NCI-H1694 treated with DMSO at 0.1 percent for 48 hours (cell line): ENCODE data around the gene LIPC.

ENCODE experiments used
- DNase-seq: peaks from one replicate; lab custom pipeline; 2025; lab: John Stamatoyannopoulos, UW

The LIPC gene

DNA sequence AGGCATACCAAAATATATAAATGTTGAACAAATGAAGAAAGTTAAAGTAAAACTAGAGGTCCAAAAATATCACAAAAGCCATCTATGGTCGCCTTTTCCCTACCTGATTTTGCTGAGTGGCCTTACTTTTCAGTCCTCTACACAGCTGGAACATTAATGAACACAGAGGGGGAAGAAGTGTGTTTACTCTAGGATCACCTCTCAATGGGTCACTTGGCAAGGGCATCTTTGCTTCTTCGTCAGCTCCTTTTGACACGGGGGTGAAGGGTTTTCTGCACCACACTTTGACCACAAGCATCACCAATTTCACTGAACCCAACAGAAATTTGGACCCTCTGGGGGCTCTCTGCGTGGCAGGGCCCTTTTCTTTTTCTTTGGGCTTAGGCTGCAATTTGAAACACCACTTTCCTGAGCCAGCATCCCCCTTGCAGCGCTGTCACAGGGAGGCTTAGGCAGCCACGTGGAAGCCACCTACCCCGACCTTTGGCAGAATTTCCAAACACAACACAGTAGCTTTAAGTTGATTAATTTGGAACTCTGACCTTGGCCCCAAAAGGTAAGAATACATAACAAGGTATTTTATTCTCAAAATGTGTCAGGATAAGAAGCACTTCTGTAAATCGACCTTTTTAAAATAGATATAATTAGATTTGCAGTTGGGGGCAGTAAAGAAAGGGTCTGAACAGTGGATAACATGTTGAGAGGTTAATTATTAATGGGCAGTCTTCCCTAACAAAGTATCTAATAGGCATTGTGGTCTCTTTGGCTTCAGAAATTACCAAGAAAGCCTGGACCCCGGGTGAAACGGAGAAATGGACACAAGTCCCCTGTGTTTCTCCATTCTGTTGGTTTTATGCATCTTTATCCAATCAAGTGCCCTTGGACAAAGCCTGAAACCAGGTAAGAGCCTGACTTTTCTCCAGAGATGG, at the start of gene LIPC:
LIPC (plus strand) TSS at position 771 of the 929 bp plus-strand sequence; CDS start at position 813, 42 bp downstream.
- DNase-seq, result no peak

DNA sequence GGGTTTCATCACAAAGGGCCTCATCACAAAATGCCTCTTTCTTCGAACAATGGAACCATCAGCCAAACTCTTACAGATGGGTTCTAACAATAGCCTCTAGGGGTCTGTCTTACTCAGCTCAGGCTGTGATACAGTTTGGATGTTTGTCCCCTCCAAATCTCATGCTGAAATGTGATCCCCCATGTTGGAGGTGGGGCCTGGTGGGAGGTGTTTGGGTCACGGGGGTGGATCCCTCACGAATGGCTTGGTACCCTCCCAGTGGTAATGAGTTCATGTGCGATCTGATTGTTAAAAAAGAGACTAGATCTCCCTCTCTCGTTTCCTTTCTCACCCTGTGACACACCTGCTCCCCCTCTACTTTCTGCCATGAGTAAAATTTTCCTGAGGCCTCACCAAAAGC, 47.9 kb upstream of the LIPC start:
- no peak for DNase-seq

DNA sequence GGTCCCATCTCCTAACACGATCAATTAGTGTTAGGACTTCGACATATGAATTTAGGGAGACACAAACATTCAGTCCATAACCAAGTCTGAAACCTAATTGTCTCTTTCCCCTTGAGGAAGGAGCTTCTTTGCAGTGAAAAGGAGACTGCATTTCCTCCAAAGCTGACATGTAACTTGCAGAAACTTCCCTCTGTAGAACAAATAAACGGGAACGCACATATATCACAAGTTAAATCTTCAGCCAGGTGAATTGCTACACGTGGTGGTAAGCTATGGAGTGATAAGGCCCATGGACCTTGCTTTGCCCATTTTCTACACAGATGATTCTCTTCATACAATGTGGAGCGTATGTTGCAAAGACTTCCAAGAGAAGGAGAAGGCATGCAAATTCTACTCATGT, 47.1 kb upstream of the LIPC start:
- no peak for DNase-seq

DNA sequence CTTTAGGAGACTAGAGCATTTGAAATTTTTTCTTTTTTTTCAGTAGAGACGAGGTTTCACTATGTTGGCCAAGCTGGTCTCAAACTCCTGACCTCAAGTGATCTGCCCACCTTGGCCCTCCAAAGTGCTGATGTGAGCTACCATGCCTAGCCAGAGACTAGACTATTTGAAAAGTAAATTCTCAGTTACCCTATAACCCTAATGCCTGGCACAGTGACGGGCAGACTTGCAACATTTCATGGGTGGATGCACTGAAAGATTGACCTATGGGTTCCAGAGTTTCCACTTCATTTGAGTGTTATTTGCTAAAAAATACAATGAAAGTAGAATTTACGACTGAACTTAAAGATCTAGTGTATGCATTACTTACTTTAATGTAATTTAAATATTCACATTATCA, 45.7 kb upstream of the LIPC start:
- no peak for DNase-seq

DNA sequence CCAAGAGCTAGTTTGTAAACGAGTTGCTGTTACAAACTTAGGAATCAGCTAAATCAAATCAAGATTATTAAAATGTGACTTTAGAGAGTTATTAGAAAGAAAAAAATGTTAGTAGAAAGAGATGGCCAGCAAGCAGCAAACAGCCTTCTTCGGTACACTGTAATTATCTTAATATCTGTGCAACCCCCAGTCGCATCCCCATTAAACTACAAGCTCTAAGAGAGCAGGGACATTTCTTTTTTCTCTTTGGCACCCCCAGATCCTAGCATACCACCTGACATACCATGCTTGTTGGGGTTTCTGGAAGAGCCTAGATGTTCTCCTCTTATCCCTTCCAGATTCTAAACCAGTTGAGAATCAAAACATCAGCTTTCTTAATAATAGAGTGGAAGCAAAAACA, 45.1 kb upstream of the LIPC start:
- DNase-seq, result no peak

DNA sequence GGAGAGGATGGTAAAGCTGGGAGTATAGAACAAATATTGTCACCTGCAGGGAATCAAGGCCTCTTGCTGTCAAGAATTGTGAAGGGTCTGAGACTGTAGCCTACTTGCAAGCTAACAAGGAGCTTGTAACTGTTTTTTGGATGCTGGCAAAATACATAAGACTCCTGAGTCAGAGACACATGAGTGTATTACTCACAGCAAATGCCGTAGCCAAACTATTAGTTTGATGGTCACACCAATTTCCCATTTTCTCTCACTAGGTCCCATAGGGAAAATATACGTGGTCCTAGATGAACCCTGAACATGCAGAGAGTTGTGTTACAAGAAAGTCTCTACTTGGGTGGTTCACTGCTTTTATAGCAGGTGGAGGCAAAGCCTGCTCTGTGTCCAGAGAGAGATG, 44.7 kb upstream of the LIPC start:
- no peak for DNase-seq

DNA sequence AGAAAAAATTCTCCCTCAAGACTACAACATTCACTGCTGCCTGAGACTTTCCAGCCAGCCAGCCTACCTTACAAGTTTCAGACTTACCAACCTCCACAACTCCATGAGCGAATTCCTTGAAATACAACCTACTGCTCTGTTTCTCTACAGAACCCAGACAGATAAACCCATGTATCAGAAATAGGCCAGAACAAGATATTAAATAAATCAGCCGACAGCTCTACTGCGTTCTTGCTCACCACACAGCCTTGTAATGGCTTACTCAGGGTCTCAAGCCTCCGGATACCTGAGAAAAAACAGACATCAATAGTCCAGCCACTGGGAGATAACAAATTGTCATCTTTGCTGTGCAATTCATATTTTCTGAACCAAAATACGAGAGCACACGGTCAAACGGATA, 43.6 kb upstream of the LIPC start:
- DNase-seq, result no peak

DNA sequence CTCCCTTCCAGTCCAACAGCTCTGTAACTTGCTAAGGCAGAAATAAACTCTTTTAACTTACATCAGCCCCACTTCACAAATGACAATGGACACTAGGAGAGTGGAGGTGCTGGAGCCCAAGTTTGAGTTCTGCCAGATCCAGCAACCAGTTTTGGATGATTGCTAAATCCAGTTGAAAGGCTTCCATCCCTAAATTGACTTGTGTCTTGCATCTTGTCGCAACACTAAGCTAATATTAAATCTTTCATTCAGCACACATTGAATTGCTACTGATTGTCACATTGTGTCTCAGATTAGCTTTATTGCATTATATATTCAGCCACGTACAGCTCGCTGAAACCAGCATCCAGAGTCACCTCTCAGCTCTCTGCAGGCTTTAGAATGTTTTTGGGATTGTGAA, 41.7 kb upstream of the LIPC start:
- no peak for DNase-seq

DNA sequence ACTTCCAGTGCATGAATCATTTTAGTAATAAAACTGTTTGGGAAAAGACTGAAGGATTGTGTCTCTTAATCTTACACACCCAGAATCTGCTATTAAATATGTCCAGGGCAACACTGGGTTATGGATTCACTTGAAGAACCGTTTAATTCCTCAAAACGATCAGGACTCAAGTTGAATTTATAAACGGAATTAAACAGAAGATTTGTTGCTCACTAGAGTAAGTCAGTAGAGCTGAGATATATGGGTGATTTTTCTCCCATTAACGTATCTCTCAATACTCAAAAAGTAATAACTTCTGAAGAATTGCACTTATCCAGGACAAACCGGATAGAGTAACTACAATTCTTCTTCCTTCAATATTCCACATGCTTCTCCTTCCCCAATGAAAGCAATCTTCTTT, 41.1 kb upstream of the LIPC start:
- DNase-seq, result no peak

DNA sequence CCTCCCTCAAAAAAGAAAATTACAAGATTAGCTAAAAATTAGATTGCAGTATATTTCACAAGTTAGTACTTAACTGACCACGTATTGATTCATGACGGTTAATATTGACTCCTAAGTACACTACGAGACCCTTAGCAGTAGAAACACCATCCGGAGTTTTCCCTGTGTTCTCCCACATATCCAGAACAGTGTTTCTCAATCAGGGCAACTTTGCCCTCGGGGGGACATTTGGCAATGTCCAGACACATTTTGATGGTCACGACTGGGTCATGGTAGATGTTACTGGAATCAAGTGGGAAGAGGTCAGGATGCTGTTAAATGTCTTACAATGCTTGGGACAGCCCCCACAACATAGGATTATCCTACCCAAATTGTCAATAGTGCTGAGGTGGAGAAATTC, 40.7 kb upstream of the LIPC start:
- no peak for DNase-seq

DNA sequence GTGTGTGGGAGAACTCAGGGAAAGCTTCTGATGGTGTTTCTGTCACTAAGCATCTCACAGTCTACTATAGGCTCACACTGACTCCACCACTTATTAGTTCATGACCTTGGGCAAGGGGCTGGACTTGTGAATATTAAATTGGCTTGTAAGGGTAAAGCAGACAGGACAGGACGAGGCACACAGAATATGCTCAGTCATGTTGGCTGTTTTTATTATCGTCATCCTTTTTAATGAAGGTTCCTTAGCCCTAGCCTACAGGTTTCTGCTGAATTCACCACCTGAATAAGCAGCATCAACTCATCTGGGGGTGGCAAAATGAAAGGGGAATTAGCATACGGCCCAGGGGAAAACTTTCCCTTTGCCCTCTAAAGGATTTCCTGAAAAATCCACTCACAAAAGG, 39.6 kb upstream of the LIPC start:
- DNase-seq, result no peak

DNA sequence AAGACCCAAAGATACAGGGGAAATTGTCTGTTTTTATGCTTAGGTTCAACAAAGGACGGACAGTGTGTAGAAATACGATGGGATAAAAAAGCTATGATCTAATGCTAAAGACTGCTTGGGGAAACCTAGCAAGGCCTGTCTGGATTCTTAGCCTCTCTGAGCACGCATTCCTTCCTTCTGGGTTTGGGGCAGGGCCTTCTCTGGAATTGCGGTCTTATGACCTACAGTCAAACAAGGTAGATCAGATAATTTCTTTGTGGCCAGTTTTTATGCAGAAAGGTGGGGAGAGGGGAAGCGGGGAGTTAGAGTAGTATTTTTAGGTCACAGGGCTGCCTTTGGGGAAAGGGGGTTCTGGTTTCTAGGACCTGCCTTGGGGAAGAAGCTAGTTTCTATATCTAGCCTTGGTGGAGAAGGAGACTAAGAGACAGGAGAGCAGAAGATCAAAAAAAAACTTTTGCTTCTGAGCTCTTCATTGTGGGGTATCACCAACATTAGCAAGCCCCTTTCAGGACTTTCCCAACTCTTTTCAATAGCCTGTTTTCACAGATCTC, 39.1 kb upstream of the LIPC start:
- no peak for DNase-seq

DNA sequence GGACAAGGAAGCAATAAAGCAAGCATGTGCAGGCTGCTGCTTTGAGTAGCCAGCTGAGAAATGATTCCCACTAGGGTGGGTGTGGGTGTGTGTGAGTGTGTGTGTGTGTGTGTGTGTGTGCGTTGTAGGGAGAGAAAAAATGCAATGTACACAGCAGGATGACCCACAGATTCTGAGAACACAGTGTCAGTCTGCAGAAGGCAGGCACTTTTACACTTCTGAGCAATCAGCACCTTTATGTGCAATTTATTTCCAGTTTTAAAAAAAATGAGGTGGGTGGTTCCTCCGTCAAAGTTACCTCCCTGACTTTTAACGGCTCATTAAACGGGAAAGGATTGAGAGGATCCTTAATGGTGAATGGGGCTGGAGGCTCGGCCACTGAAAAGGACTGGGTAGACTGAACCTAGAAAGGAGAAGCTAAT, 38.5 kb upstream of the LIPC start:
- DNase-seq, result no peak

DNA sequence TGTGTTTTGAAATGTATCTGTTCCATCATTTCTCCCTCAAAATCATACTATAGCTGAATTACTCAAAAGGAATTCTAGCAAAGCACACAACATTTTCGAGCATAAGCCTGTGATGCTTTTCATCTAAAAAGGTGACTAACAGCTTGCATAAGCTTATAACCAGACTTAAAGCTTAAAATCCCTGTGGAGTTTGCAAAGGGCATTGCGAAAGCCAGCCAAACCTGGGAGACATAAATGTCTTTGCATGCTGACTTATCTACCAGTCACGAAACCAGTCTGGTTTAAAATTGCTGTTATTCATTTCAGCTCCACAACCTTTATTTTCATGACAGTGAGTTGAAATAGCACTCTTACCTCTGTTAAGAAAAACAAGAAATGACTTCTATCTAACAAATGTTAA, 35.6 kb upstream of the LIPC start:
- no peak for DNase-seq

DNA sequence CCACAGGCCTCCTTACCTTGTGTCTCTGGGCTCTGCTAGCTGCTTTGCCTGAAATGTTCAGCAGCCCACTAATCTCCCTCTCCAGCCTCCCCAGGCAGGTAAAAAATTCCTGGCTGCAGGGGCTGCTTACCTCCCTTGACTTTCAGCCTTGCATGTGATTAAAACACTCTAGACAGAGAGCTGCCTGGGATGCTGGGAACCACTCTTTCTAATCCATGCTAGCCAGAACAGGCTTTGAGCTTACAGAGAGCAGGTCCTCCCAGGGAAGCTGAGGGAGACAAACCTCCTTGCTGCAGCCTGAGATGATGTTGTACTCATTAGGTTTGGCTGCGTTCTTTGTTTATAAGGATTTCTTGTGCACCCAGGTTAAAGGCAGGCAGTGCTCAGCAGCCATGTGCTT, 33.7 kb upstream of the LIPC start:
- no peak for DNase-seq

DNA sequence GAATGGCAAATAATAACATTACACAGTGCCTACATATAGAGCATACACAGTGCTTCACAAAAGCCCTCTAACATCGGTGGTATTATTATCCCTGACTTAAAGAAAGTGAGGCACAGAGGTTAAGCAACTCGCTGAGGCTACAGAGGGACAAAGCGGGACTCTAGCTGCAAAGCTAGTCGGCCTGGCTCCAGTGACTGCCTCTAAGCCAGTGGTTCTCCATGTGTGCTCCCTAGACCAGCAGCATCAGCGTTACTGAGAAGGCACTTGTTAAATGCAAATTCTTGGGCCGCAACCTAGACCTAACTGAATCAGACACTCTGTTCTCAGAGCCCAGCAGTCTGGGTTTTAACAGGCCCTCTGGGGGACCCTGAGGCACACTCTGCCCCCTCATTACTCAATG, 33.1 kb upstream of the LIPC start:
- DNase-seq, result no peak

DNA sequence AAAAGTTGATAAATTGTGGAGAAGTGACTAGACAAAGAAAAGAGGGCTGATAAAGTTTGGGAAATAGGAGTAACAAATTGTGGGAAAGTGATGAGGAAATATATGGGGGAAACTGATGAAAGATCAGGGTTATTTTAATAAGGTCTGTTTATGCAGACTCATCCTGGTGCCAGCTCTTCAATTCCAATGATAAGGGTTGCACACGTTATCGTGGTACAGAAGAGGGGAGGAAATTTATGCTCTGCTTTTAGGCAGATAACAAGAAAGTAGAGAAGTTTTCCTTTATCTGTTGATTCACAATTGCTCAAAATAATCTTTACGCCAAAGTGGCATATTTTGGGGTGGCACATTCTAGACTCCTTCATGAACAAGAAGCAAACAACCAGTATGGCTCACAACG, 32.1 kb upstream of the LIPC start:
- DNase-seq, result no peak

DNA sequence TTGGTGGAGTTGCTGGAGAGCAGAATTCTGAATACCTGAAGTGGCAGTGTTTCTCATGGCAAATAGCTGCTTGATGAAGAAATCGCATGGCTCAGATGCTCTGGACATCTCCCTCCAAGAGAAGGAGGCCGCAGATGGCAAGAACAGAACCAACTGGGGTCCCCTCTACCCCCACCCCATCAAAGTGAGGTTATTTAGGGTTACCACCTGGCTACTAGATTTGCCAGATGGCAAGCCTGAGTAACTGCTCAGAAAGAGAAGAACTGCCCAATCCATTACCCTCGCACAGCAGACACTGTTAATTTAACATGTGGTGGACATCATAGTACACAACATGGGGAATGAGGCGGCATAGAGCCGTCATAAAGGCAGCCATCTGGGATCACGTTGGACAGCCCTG, 30.5 kb upstream of the LIPC start:
- DNase-seq, result no peak

DNA sequence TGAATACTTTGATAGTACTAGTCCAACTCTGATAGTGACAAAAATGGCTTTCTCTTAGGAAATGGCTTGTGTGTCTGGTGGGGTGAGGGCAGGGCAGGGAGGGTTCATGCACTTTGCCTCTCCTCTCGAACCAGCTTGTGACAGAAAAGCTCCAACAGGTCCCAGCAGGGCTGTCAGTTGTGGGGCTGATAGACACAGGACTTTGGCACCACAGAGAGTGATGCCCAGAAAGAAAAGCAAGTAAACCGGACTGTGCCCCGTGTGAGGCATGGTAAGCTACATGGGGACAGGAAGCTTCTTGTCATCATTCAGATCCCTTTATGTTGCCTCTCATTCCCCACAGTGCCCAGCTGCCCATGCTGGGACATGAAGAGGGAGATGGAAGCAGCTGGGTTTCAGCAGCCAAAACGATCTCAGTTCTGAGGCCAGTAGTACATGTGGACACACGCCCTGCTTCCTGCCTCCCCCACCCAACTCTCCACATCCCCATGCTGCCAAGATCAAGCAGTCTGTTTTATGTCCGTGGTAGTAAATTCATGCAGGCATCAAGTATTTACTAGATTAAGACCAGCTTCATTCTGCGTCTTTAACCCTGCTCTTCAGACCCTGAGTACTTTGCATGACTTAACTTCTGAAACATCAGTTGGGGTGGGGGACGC, 29.7 kb upstream of the LIPC start:
- no peak for DNase-seq

DNA sequence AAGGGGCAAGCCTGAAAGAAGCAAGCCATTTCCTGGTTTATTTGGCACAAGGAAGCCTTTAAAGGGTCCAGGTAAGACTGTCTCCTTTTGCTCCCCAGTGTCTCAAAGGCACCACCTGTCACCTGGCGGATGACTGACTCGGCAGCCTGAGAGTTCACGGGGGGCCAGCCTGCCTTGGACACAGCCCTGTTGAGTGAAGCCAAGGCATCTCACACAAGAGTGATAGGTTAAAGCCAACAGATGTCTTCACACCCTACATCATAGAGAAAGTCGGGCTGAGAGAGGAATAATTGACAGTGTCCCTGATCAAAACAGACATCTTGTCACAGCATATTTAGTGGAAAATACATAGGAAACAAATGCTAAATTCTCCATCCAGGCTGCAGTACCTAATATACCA, 28.2 kb upstream of the LIPC start:
- DNase-seq, result no peak

DNA sequence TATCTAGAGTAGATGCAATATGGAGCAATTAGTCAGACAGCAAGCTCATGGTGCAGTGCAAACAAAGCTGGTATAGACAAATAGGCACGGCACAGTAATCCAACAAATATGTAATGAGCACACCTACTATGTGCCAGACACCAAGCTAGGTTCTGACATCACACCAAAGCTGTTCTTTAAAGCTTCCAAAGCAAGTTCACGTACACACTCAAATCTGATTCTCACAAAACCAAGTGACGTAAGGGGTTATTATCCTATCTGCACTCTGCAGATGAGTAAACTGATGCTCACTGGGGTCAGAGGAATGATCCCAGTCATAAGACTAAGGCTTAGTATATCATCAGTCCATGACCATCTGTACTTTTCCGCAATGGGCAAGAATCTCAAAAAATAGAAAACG, 27.8 kb upstream of the LIPC start:
- DNase-seq, result no peak

DNA sequence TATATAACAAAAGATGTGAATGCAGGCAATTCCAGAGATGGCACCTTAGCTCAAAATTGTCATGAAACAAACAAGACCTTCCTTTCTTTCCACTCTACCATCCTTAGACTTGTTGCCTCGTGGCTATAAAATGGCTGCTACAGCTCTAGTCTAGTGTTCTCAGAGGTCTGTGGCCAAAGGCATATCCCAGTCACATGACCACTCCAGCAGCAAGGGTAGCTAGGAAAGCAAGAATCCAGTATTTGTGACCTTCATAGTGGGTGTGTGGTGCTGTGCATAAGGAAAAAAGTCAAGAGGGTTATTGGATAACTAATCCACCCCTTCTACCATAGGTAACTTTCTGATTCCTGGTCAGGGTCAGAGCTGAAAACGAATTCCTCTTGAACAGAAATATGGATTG, 27.1 kb upstream of the LIPC start:
- DNase-seq, result no peak

DNA sequence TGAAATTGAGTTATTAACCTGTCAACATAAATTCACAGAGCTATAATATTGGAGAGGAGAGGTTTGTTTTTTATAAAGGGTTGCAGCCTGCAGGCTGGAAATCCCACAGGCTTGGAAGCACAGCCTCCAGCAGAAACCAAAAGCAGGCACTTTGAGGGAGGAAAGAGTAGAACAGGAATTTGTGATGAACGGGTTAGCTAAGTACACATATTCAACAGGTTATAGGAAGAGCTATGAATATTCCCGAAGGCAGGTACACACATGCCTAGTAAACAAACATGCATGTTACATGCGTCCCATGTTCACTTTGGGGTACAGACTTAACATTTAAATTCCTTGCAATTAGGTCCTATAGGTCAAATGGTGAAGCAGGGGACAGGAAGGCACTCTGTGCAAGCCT, 25.9 kb upstream of the LIPC start:
- no peak for DNase-seq
